Right lobe of liver (tissue), 4 donors: ENCODE data around the gene OR4K17.

Experiments used
- CTCF ChIP-seq, 4 donors: fragments of 200-600 bp in 3 of 4; fragments of 450-650 bp in 1 of 4; IDR thresholded peaks; one replicate each; pipeline versions ENCODE4 v1.5.1 to v1.8.0; 2016 to 2022; ENCODE audit warnings: antibody characterized with exemption in 4 of 4, mild to moderate bottlenecking in 2 of 4
- POLR2A ChIP-seq: fragments of 450-650 bp; IDR thresholded peaks from one replicate; pipeline ENCODE4 v1.6.1; 2017; ENCODE audit warnings: antibody characterized with exemption, mild to moderate bottlenecking
- donor health status: DM: no; HTN: no; CAD: no.
- donor health status: DM: no; HTN: no; CAD: no.
- donor health status: DM: no; HTN: yes; CAD: no.

- TF ChIP-seq CTCF (IDR thresholded peaks at IDR 0.05) (no peak), POLR2A (no peak)
Observed at GRCh38 chr14:20167091-20167490, 56.6 kb downstream of the OR4K17 start.
